A549 treated with GW870086 at 1 μM for 4 hours (cell line): ENCODE results near the gene TNIP3. TPM values are rescaled to one million over a fixed set of nuclear protein-coding genes. Genes with fewer than 3 reads are reported as not detected.

Experiments
- total RNA-seq: library from RNA; stranded (reverse); fragments of 200-300 nt; extraction: Qiagen RNA extraction; gene quantifications from 5 replicates; pipeline ENCODE4 v1.2.3, GENCODE V29; 2022; ENCODE audit warnings: low read depth

Gene TNIP3, protein sequence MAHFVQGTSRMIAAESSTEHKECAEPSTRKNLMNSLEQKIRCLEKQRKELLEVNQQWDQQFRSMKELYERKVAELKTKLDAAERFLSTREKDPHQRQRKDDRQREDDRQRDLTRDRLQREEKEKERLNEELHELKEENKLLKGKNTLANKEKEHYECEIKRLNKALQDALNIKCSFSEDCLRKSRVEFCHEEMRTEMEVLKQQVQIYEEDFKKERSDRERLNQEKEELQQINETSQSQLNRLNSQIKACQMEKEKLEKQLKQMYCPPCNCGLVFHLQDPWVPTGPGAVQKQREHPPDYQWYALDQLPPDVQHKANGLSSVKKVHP
- 0.16 to 0.50 TPM (median 0.45 TPM) in 4 of 5 replicates, not detected in the other for total RNA-seq

DNA sequence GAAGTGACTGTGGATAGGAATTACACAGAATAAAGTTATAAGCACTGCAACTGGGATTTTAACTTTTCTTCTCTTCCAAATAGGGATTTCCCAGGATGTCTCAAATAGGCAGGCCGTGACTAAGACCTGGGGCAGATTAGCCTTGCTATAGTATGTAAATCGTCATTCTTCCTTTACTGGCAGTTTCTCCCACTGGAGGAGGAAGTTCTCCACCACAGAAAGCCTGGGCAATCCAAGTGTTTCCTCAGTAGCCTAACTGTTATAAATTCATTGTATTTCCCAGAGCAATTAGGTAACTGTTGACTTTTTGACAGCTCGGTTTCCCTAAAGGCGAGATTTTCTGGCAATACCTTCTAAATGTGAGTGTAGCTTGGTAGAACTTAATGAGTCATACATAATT, at the start of gene TNIP3:
Gene TNIP3, minus strand, starts transcription at position 31 of the 400 bp plus-strand sequence. CDS start 196 bp downstream, outside the sequence.

Other genes with a start within 250 kb of the TNIP3 start
- 3.1 to 5.3 TPM (median 4.6 TPM) in 5 replicates for gene PRDM5, start 241.6 kb downstream of the TNIP3 start, total RNA-seq
- not detected in 5 replicates for gene NDNF, start 91.8 kb downstream of the TNIP3 start, total RNA-seq
- 0.10 TPM in 1 of 5 replicates, not detected in the others for gene QRFPR, start 216.7 kb upstream of the TNIP3 start, total RNA-seq